GM12878 (cell line): ENCODE measurements around the gene RWDD1. TPM values are rescaled to one million over a fixed set of nuclear protein-coding genes. Genes with fewer than 3 reads are reported as not detected.

ENCODE experiments used
- ATAC-seq: fragments of 200-7000 bp; cut with Tn5 transposase; 3 replicates; pipeline ENCODE4 v1.9.1; 2020; ENCODE audit warnings: mild to moderate bottlenecking, moderate library complexity
- BruUV-seq: library from RNA; stranded (reverse); fragments of 400-500 nt; replicated peaks from 2 replicates; lab custom pipeline; 2021; lab: Mats Ljungman, UMichigan
- CTCF ChIA-PET: fragments of 300-600 bp; sonication (Branson Sonifier 250); formaldehyde crosslinking; extraction: SDS; loops from one replicate; lab custom pipeline; 2021; ENCODE audit warnings: inconsistent platforms; lab: Yijun Ruan, JAX
- POLR2A ChIA-PET: fragments of 350-600 bp; formaldehyde crosslinking; extraction: SDS; loops from one replicate; lab custom pipeline; 2021; ENCODE audit warnings: inconsistent platforms; lab: Charles Lee
- RAD21 ChIA-PET: fragments of 300-600 bp; sonication (Branson Sonifier 250); formaldehyde crosslinking; loops from one replicate; lab custom pipeline; 2023; ENCODE audit warnings: antibody characterized with exemption; ENCODE audit not compliant: unreplicated experiment; lab: Charles Lee
- SMC1A ChIA-PET: fragments of 300-600 bp; sonication (Branson Sonifier 250); formaldehyde crosslinking; loops from one replicate; lab custom pipeline; 2023; ENCODE audit not compliant: unreplicated experiment, uncharacterized antibody; lab: Charles Lee
- DNase-seq: peaks from one replicate; pipeline ENCODE4 v3.0.0-alpha.2; 2011; ENCODE audit warnings: low read depth, low spot score
- FAIRE-seq: peaks from 3 replicates; lab custom pipeline; 2011; peaks lifted over from hg19 to GRCh38; lab: Jason Lieb, UNC
- H2AFZ ChIP-seq: 2 replicates; pipeline ENCODE4 v1.6.0; 2011; ENCODE audit warnings: low read depth, low read length, control low read depth; ENCODE audit not compliant: control insufficient read depth
- H3K27ac ChIP-seq: 2 replicates; pipeline ENCODE4 v1.5.1; 2011; ENCODE audit warnings: control low read depth; ENCODE audit not compliant: control insufficient read depth, insufficient read depth
- H3K27me3 ChIP-seq, 2 experiments: replicated peaks in 1 of 2; 2 replicates each; pipeline versions ENCODE4 v1.6.0 to v1.6.1; 2011; ENCODE audit warnings: low read length in 1 of 2; ENCODE audit not compliant: control insufficient read depth in 2 of 2, insufficient read depth in 2 of 2
- H3K36me3 ChIP-seq, 2 experiments: 2 replicates each; pipeline ENCODE4 v1.5.1; 2011; ENCODE audit warnings: low read length in 1 of 2; ENCODE audit not compliant: control insufficient read depth in 2 of 2, insufficient read depth in 2 of 2
- H3K4me1 ChIP-seq: 2 replicates; pipeline ENCODE4 v1.6.1; 2011; ENCODE audit warnings: mild to moderate bottlenecking, low read length, moderate library complexity, mixed read lengths; ENCODE audit not compliant: control insufficient read depth, insufficient read depth
- H3K4me2 ChIP-seq: 2 replicates; pipeline ENCODE4 v1.6.0; 2011; ENCODE audit warnings: control low read depth; ENCODE audit not compliant: control insufficient read depth, insufficient read depth
- H3K4me3 ChIP-seq: fragments of 200-600 bp; sonication (generic); 2 replicates; pipeline ENCODE4 v1.5.1; 2016
- H3K79me2 ChIP-seq: 2 replicates; pipeline ENCODE4 v1.6.0; 2011; ENCODE audit warnings: low read length; ENCODE audit not compliant: control insufficient read depth, insufficient read depth
- H3K9ac ChIP-seq: 2 replicates; pipeline ENCODE4 v1.8.0; 2011; ENCODE audit warnings: low read length, control low read depth, mixed read lengths; ENCODE audit not compliant: control insufficient read depth, insufficient read depth
- H3K9me3 ChIP-seq: replicated peaks from 3 replicates; pipeline ENCODE4 v1.5.1; 2011; ENCODE audit warnings: mild to moderate bottlenecking, low read length; ENCODE audit not compliant: control insufficient read depth, insufficient read depth
- H4K20me1 ChIP-seq: 2 replicates; pipeline ENCODE4 v1.6.0; 2011; ENCODE audit not compliant: control insufficient read depth, insufficient read depth
- CREM ChIP-seq: IDR thresholded peaks from 2 replicates; pipeline ENCODE4 v1.6.1; 2014; ENCODE audit warnings: antibody characterized with exemption, low read depth
- HDAC6 ChIP-seq: fragments of 200-600 bp; sonication (generic); IDR thresholded peaks from one replicate; pipeline ENCODE4 v1.8.0; 2017; ENCODE audit warnings: antibody characterized with exemption; ENCODE audit not compliant: unreplicated experiment
- KLF5 ChIP-seq: fragments of 450-650 bp; IDR thresholded peaks from 2 replicates; pipeline ENCODE4 v1.6.1; 2014; ENCODE audit warnings: mild to moderate bottlenecking; ENCODE audit not compliant: partially characterized antibody
- RFX5 ChIP-seq: IDR thresholded peaks from 2 replicates; pipeline ENCODE4 v1.6.1; 2011; ENCODE audit warnings: low read depth, low read length, improper control_type of control experiment
- SKIL ChIP-seq: fragments of 450-650 bp; IDR thresholded peaks from 2 replicates; pipeline ENCODE4 v1.6.1; 2017; ENCODE audit warnings: mild to moderate bottlenecking, low read depth, inconsistent platforms; ENCODE audit not compliant: poor library complexity, severe bottlenecking
- WGBS: methylation state at CpG from one replicate; pipeline ENCODE4 v1.1.6; 2016; ENCODE audit warnings: low lambda C conversion rate; ENCODE audit not compliant: insufficient replicate concordance, insufficient coverage; ENCODE audit errors: missing lambda C conversion rate; 5-methylcytosine and 5-hydroxymethylcytosine counted together
- in situ Hi-C: fragments of 300-500 bp; cut with MboI; formaldehyde crosslinking; loops from 9 replicates; pipeline ENCODE4 v1.14.3; 2018; ENCODE audit warnings: mixed read lengths
- intact Hi-C: fragments of 100-400 bp; cut with micrococcal nuclease; formaldehyde crosslinking; loops from one replicate; pipeline ENCODE4 v1.14.2; 2022; ENCODE audit not compliant: unreplicated experiment
- polyA plus RNA-seq, 11 experiments: library from polyadenylated mRNA; depleted of rRNA in 4 of 11; unstranded in 6 of 11; stranded (reverse) in 5 of 11; fragments of >200 nt; fragmentation: Nextera tagmentation in 4 of 11; fragmentation: Illumina TruSeq in 1 of 11; extraction: Ambion mirVana in 4 of 11; extraction: Trizol in 1 of 11; gene quantifications; 1 replicate in 1 of 11; 2 replicates in 10 of 11; pipeline versions ENCODE4 v1.2.1 to v1.2.3, GENCODE V29; 2011 to 2016; ENCODE audit warnings: inconsistent platforms in 2 of 11, missing spikeins in 2 of 11, low read depth in 1 of 11
- total RNA-seq, 4 experiments: library from RNA; depleted of rRNA in 3 of 4; stranded (reverse); fragments of >200 nt in 3 of 4; fragmentation: Illumina TruSeq in 1 of 4; extraction: Trizol in 1 of 4; gene quantifications; 2 replicates each; pipeline versions ENCODE4 v1.2.1 to v1.2.3, GENCODE V29; 2013 to 2021
- TF ChIP-seq, protein P1 (sequence below): fragments of 450-650 bp; IDR thresholded peaks from 2 replicates; pipeline ENCODE4 v1.6.1; 2014; ENCODE audit warnings: mild to moderate bottlenecking
- TF ChIP-seq, protein P2 (sequence below): IDR thresholded peaks from 2 replicates; pipeline ENCODE4 v1.6.1; 2012; ENCODE audit warnings: improper control_type of control experiment, low read depth, low read length; ENCODE audit not compliant: insufficient replicate concordance
- TF ChIP-seq, protein P3 (sequence below): fragments of 450-650 bp; IDR thresholded peaks from 2 replicates; pipeline ENCODE4 v1.6.1; 2016; ENCODE audit warnings: mild to moderate bottlenecking, moderate library complexity, borderline replicate concordance

The RWDD1 gene
- total and polyA plus RNA-seq, 10 of the 15 experiments (the other 5 are each of a cell fraction or from before 2014, with no cell fraction given), result 40.1 to 107 (median 65.8) TPM

DNA sequence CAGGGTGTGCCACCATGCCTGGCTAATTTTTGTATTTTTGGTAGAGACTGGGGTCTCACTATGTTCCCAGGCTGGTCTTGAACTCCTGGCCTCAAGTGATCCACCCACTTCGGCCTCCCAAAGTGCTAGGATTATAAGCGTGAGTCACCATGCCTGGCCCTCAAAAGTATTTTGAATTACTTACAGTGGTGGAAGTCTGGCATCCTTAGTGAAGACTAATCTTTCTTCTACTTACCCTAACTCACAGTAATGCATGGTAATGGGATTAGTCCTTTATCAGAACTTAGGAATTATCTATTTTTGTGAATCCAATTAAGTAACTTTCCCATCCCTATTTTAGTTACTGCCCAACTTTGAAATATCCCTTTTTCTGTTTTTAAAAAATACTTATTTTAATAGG lies 3.9 kb downstream of the RWDD1 start:
- CTCF ChIA-PET, result no interaction called here
- ATAC-seq (no peak), DNase-seq (no peak), FAIRE-seq (no peak)
- Histone ChIP-seq H3K4me2 (no peak overlapping the region), H2AFZ (no peak overlapping the region), H3K27me3 (no peaks in the 10 kb centered on the region), H3K27ac (no peak overlapping the region), H3K79me2 (peaks cover 48% of the 10 kb centered on the region), H3K9ac (no peak overlapping the region), H3K9me3 (no peaks in the 10 kb centered on the region), H3K4me3 (no peak overlapping the region), H3K4me1 (no peaks in the 10 kb centered on the region; the same call in 1 of the 2 replicates), H4K20me1 (no peaks in the 10 kb centered on the region), H3K36me3 (0 out of 4 replicates have a peak, but pooled peaks cover 0 to 12% of the 10 kb centered on the region in 2 experiments)
- in situ Hi-C loops (no loop called here), intact Hi-C loops (no loop called here)
- SMC1A ChIA-PET, result no interaction called here
- TF ChIP-seq, protein P1, sequence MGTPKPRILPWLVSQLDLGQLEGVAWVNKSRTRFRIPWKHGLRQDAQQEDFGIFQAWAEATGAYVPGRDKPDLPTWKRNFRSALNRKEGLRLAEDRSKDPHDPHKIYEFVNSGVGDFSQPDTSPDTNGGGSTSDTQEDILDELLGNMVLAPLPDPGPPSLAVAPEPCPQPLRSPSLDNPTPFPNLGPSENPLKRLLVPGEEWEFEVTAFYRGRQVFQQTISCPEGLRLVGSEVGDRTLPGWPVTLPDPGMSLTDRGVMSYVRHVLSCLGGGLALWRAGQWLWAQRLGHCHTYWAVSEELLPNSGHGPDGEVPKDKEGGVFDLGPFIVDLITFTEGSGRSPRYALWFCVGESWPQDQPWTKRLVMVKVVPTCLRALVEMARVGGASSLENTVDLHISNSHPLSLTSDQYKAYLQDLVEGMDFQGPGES, result no peak
- TF ChIP-seq SKIL, result no peak
- TF ChIP-seq CREM, result no peak
- TF ChIP-seq, protein P2, sequence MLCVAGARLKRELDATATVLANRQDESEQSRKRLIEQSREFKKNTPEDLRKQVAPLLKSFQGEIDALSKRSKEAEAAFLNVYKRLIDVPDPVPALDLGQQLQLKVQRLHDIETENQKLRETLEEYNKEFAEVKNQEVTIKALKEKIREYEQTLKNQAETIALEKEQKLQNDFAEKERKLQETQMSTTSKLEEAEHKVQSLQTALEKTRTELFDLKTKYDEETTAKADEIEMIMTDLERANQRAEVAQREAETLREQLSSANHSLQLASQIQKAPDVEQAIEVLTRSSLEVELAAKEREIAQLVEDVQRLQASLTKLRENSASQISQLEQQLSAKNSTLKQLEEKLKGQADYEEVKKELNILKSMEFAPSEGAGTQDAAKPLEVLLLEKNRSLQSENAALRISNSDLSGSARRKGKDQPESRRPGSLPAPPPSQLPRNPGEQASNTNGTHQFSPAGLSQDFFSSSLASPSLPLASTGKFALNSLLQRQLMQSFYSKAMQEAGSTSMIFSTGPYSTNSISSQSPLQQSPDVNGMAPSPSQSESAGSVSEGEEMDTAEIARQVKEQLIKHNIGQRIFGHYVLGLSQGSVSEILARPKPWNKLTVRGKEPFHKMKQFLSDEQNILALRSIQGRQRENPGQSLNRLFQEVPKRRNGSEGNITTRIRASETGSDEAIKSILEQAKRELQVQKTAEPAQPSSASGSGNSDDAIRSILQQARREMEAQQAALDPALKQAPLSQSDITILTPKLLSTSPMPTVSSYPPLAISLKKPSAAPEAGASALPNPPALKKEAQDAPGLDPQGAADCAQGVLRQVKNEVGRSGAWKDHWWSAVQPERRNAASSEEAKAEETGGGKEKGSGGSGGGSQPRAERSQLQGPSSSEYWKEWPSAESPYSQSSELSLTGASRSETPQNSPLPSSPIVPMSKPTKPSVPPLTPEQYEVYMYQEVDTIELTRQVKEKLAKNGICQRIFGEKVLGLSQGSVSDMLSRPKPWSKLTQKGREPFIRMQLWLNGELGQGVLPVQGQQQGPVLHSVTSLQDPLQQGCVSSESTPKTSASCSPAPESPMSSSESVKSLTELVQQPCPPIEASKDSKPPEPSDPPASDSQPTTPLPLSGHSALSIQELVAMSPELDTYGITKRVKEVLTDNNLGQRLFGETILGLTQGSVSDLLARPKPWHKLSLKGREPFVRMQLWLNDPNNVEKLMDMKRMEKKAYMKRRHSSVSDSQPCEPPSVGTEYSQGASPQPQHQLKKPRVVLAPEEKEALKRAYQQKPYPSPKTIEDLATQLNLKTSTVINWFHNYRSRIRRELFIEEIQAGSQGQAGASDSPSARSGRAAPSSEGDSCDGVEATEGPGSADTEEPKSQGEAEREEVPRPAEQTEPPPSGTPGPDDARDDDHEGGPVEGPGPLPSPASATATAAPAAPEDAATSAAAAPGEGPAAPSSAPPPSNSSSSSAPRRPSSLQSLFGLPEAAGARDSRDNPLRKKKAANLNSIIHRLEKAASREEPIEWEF, result no peak
- TF ChIP-seq, protein P3, sequence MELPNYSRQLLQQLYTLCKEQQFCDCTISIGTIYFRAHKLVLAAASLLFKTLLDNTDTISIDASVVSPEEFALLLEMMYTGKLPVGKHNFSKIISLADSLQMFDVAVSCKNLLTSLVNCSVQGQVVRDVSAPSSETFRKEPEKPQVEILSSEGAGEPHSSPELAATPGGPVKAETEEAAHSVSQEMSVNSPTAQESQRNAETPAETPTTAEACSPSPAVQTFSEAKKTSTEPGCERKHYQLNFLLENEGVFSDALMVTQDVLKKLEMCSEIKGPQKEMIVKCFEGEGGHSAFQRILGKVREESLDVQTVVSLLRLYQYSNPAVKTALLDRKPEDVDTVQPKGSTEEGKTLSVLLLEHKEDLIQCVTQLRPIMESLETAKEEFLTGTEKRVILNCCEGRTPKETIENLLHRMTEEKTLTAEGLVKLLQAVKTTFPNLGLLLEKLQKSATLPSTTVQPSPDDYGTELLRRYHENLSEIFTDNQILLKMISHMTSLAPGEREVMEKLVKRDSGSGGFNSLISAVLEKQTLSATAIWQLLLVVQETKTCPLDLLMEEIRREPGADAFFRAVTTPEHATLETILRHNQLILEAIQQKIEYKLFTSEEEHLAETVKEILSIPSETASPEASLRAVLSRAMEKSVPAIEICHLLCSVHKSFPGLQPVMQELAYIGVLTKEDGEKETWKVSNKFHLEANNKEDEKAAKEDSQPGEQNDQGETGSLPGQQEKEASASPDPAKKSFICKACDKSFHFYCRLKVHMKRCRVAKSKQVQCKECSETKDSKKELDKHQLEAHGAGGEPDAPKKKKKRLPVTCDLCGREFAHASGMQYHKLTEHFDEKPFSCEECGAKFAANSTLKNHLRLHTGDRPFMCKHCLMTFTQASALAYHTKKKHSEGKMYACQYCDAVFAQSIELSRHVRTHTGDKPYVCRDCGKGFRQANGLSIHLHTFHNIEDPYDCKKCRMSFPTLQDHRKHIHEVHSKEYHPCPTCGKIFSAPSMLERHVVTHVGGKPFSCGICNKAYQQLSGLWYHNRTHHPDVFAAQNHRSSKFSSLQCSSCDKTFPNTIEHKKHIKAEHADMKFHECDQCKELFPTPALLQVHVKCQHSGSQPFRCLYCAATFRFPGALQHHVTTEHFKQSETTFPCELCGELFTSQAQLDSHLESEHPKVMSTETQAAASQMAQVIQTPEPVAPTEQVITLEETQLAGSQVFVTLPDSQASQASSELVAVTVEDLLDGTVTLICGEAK, result no peak
- no peak for TF ChIP-seq HDAC6
- no peak for TF ChIP-seq RFX5
- no peak for TF ChIP-seq KLF5
- RAD21 ChIA-PET, result no interaction called here
- no TSS peak for BruUV-seq
- POLR2A ChIA-PET, result no interaction called here
- 94% methylated on average over 2 of the region's 2 CpGs for WGBS
